GM18517 (cell line): ENCODE measurements around the gene PLD1.
A peak's percentile ranks its signal among the peaks of the same experiment; 100 is the strongest.
"Not testable (repeated sequence)": the region's sequence is repeated elsewhere in the genome, so short reads cannot be mapped to it uniquely, and the experiment has no call there.

Experiments used
- ATAC-seq: cut with Tn5 transposase; IDR thresholded peaks from one replicate; pipeline ENCODE4 v1.9.1; 2021; ENCODE audit warnings: mild to moderate bottlenecking, moderate library complexity; ENCODE audit not compliant: unreplicated experiment

PLD1 gene

GRCh38 chr3:171809861-171810628 lies at the start of gene PLD1:
TSS of gene PLD1 (minus strand) at chr3:171810483. CDS start at chr3:171738051, 72,432 bp downstream.
- ATAC-seq, result peak; percentile 42

GRCh38 chr3:171858770-171859169 lies 48.5 kb upstream of the PLD1 start:
- not testable (repeated sequence) for ATAC-seq

- no peak for ATAC-seq
Measured at GRCh38 chr3:171854649-171855305, 44.5 kb upstream of the PLD1 start.

- ATAC-seq, result no peak
Measured at GRCh38 chr3:171851660-171852058, 41.4 kb upstream of the PLD1 start.

- no peak for ATAC-seq
Measured at GRCh38 chr3:171850960-171851659, 40.8 kb upstream of the PLD1 start.

- no peak for ATAC-seq
Measured at GRCh38 chr3:171850320-171850959, 40.2 kb upstream of the PLD1 start.

- no peak for ATAC-seq
Measured at GRCh38 chr3:171849617-171850319, 39.5 kb upstream of the PLD1 start.

GRCh38 chr3:171847595-171848259 lies 37.4 kb upstream of the PLD1 start:
- no peak for ATAC-seq

- ATAC-seq, result no peak
Measured at GRCh38 chr3:171847133-171847532, 36.9 kb upstream of the PLD1 start.

GRCh38 chr3:171846597-171846996 lies 36.3 kb upstream of the PLD1 start:
- peak; percentile 95 for ATAC-seq

- ATAC-seq, result no peak
Measured at GRCh38 chr3:171845481-171846284, 35.4 kb upstream of the PLD1 start.

- no peak for ATAC-seq
Measured at GRCh38 chr3:171844873-171845272, 34.6 kb upstream of the PLD1 start.

- ATAC-seq, result no peak
Measured at GRCh38 chr3:171842864-171843518, 32.7 kb upstream of the PLD1 start, which contains the start of gene TMEM212. TSS of gene TMEM212 (plus strand) at chr3:171843349. CDS start at chr3:171843384, 35 bp downstream.

GRCh38 chr3:171841620-171842000 lies 31.3 kb upstream of the PLD1 start:
- no peak for ATAC-seq

GRCh38 chr3:171840811-171841619 lies 30.7 kb upstream of the PLD1 start:
- no peak for ATAC-seq

GRCh38 chr3:171840445-171840810 lies 30.1 kb upstream of the PLD1 start:
- no peak for ATAC-seq

- no peak for ATAC-seq
Measured at GRCh38 chr3:171839270-171839669, 29.0 kb upstream of the PLD1 start.

GRCh38 chr3:171838218-171838720 lies 28.0 kb upstream of the PLD1 start:
- ATAC-seq, result no peak
